Measurements from ENCODE around the gene ZDHHC19.
A peak's percentile ranks its signal among the peaks of the same experiment; 100 is the strongest.
"Not testable (repeated sequence)": the region's sequence is repeated elsewhere in the genome, so short reads cannot be mapped to it uniquely, and the experiment has no call there.

The ZDHHC19 gene

DNA sequence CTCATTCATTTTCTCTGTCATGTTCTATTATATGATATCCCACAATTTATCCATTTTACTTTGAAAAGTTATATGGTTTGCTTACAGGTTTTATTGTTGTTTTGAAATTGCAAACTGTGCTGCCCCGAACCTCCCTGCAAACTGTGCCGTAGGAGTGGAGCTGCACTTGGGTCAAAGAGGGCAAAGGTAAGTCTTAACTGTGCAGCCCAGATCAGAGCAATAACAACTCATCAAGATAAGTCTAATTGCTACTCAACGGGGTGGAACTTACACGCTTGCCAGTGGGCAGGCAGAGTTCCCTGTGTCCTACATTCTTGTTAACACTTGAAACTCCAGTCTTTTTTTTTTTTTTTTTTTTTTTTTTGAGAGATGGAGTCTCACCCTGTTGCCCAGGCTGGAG lies 33.2 kb downstream of the ZDHHC19 start:
- DNase-seq (ENCODE audit: low spot score), result no peak

DNA sequence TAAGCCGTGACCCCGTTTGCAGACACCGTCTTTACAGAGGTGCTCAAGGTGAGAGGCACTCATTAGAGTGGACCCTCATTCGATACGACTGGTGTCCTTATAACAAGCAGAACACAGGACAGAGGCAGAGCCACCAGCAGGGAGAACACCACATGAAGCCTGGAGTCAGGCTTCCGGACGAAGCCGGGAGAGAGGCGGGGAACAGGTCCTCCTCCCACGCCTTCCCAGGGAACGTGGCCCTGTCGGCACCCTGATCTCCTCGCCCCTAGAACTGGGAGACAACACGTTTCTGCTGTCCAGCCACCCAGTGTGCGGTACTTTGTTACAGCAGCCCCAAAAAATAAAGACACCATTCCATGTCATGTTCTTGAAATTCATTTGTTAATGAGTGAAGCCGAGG lies 33.6 kb downstream of the ZDHHC19 start:
- DNase-seq (ENCODE audit: low spot score), result no peak

DNA sequence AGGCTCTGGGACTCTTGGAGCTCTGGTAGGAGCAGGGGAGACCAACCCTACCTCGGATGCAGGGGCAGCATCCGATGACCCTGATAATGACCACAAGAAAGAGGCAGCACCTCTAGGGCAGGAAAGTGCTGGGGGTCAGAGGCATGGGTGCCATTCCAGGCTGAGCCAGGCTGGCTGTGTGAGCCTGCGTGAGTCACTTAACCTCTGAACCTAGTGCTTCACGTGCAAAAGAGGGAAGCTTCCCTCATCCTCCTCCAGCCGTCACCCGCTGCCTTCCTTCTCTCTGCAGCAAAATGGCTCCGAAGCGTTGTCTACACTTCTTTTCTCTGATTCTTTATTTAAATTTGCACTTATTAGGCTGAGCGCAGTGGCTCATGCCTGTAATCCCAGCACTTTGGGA lies 35.5 kb downstream of the ZDHHC19 start:
- DNase-seq (ENCODE audit: low spot score), result no peak

DNA sequence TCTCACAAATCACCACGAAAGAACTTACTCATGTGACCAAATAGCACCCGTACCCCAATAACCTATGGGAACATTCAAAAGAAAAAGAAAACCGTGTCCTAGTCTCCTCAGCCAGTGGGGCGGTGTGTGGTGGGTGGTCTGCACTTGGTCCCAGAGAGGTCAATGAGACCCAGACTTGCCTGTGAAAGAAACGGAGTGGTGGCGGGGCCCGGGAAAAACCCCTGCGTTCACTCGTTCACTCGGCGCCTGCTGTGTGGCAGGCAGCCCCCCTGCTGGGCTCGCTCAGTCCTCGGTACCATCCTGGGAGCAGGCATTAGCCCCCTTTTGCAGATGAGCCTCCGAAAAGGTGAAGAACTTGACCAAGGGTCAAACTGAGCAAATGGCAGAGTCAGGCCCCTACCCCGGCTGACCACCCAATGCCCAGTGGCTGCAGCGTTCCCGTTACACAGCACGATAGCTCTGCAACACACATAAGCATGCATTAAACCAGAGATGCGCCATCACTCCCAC lies 36.0 kb downstream of the ZDHHC19 start:
- DNase-seq (ENCODE audit: low spot score), result no peak

DNA sequence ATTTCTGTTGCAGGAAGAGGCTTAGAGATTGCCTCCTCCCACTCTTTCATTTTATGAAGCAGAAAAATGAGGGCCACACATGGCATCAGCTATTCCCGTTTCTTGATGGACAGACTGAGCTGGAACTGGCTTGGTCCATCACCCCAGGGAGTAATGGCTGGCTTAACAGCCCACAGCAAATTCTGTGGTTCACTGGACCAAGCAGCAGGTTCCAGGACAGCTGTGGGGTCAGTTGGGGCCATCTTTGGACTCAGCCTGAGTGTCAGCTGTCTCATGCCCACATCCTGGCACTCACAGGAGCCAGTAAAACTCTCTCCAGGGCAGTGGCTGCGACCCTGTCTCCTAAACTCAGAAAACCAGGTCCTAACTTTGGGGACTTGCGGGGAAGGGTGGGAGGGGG lies 36.5 kb downstream of the ZDHHC19 start:
- no peak for DNase-seq (ENCODE audit: low spot score)

DNA sequence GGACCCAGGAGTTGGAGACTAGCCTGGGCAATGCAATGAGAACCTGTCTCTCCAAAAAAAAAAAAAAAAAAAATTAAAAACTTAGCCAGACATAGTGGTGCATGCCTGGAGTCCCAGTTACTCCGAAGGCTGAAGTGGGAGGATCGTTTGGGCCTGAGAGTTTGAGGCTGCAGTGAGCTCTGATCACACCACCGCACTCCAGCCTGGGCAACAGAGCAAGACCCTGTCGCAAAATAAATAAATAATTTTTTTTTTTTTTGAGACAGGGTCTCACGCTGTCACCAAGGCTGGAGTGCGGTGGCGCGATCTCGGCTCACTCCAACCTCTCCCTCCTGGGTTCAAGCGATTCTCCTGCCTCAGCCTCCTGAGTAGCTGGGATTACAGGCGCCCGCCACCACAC lies 40.9 kb downstream of the ZDHHC19 start:
- not testable (repeated sequence) for DNase-seq (ENCODE audit: low spot score)

DNA sequence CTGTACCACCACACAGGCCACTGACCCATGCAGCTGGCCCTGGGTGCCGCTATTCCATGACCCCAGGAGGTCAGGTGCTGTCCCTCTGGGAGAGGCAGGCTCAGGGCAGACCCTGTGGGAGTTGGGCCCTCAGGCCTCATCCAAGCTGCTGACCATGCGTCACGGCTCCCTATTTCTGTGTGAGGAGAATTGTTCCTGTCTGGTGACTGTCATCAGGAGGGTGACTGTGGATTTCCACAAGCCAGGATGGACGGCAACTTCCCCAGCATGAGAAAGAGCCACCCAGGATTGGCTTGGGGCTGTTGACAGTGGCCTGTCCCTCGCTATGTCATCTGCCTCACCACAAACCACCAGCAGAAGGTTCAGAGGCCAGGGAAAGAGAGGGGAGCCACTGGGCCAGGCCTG lies 41.4 kb downstream of the ZDHHC19 start:
- no peak for DNase-seq (ENCODE audit: low spot score)

DNA sequence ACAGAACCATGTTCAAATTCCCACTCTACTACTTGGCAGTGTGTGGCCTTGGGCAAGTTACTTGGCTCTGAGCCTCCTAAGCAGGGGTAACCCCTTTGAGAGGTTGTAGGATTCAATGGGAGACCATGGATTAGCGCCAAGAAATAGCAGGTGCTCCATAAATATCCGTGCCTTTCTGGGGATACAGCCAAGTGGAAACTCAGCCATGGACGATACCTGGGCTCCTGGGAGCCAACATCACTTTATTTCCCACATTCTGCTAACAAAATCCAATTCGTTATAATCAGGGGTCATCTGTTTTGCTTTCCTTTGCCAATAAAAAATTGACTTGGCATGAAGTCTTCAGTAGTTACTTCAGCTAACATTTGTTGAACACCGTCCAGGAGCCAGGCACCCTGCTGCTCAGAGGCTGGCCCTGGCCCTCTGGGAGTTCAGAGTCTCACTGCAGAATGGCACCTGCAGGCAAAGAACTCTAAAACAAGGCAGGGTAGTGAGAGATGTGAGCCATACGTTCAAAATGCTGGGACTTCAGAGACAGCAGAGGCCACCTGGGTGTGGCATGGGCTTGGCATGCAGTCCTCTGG lies 42.3 kb downstream of the ZDHHC19 start:
- DNase-seq (ENCODE audit: low spot score), result no peak

DNA sequence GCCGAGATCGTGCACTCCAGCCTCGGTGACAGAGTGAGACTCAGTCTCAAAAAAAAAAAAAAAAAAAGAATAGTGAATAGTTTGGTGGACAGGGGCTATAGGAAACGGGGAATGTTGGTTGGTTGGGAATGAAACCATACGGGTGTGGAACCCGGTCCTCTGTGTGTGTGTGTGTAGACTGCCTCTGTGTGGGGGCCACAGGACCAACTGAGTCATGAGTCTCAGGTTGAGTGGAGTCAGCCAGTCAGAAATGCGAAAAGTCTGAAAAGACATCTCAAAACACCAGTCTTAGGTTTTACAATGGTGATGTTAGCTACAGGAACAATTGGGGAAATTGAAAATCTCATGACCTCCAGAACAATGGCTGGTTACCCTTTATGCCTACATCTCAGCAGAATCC lies 44.5 kb downstream of the ZDHHC19 start:
- DNase-seq (ENCODE audit: low spot score), result no peak

DNA sequence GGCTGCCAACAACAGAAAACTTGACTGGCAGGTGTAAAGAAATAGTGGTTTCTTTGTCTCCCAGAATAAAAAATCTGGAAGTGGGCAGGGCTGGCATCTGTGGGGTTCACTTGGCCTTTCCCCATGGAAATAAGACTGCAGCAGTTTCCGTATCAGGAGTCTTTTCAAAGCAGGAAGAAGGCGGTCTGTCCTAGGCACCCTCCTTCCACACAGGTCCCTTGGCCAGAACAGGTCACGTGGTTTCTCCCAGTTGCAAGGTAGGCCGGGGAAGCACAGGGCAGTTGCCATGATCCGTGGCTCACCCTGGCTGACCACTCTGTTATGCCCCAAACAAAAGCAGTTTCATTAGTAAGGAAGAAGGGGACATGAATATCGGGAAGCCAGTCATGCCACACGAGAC lies 45.4 kb downstream of the ZDHHC19 start:
- DNase-seq (ENCODE audit: low spot score), result no peak

DNA sequence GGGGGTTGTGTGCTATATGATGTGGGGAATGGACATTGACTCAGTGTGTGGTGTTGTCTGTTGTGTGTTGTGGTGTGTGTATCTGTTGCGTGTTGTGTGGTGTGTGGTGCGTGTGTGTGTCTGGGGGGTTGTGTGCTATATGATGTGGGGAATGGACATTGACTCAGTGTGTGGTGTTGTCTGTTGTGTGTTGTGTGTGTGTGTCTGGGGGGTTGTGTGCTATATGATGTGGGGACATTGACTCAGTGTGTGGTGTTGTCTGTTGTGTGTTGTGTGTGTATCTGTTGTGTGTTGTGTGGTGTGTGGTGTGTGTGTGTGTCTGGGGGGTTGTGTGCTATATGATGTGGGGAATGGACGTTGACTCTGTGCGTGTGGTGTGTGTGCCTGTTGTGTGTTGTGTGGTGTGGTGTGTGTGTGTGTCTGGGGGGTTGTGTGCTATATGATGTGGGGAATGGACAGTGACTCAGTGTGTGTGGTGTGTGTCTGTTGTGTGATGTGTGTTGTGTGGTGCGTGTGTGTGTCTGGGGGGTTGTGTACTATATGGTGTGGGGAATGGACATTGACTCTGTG lies 46.1 kb downstream of the ZDHHC19 start:
- DNase-seq (ENCODE audit: low spot score), result not testable (repeated sequence)

DNA sequence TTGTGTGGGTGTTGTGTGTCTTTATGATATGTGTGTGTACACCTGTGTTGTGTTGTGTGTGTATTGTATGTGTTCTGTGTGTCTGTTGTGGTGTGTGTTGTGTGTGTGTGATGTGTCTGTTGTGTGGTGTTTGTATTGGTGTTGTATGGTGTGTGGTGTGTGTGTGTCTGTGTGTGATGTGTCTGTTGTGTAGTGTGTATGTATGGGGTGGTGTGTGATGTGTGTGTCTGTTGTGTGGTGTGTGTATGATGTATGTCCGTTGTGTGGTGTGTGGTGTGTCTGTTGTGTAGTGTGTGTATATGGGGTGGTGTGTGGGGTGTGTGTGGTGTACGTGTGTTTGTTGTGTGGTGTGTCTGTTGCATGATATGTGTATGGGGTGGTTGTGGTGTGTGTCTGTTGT lies 46.6 kb downstream of the ZDHHC19 start:
- no peak for DNase-seq (ENCODE audit: low spot score)

DNA sequence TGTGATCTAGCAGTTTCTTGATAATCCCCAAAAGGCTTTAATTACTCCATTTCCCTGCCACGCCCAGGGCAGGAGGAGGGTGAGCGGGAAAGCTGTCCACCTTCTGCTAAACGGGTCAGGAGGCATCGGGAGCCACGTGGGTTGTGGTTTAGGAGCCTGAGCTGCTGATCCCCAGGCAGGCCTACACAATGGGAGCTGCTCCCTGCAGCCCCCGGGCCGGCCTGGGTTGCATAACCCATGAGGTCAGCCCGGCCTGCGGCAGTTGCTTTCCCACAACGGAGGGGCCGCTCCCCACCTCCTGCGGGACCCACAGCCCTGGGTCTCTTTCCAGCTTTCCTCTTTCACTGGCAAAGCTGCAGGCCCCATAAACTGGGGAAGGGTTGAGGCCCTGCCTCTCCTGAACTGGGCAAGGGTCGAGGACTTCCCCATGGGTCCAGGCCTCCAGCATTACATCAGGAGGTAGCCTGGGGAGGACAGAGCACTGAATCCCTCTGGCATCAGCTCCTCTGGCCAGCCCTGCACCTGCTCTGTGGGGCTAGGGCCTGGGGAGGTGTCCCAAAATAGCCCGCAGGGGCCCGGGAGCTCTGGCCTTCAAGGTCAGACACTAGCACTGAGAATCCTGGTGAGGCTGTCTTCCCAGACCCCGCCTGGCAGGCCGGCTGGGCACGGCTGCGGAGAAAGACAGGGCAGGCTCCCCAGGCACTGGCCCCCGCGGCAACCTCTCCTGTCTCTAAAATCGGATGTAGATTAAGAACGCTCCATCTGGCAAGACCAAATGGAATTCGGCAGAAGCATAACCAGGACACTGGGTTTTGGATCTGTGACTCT lies 47.3 kb downstream of the ZDHHC19 start:
- DNase-seq (ENCODE audit: low spot score), result no peak

DNA sequence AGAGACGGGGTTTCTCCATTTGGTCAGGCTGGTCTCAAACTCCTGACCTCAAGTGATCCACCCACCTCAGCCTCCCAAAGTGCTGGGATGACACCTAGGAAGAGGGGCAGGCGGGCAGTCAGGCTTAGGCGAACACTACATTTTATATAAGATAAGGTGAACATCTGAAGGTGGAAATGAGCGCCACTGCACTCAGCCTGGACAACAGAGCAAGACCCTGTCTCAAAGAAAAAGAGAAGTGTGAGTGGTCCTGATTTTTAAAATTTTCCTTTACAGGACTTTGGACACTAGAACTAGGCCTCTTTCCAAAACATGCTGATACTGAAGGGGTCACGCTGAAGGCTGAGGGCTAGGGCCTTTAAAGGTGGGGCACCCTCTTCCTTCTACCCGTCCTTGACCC lies 48.0 kb downstream of the ZDHHC19 start:
- DNase-seq (ENCODE audit: low spot score), result no peak

DNA sequence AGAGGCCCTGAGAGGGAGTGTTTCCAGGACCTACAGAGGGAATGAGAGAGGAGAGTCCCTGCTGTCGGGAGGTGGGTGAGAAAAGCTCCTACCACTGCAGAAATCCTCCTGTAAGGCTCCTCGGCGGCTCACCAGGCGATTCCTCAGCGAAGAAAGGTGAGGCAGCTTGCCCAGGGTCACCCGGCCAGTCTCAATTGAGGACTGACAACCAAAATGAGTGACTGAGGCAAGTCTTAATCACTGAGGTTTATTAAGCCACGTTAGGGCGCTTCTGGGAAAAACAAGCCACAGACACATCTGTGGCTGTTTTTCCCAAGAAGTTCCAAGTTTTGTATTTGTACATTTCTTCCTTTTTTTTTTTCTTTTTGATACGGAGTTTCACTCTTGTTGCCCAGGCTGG lies 48.5 kb downstream of the ZDHHC19 start:
- DNase-seq (ENCODE audit: low spot score), result no peak

DNA sequence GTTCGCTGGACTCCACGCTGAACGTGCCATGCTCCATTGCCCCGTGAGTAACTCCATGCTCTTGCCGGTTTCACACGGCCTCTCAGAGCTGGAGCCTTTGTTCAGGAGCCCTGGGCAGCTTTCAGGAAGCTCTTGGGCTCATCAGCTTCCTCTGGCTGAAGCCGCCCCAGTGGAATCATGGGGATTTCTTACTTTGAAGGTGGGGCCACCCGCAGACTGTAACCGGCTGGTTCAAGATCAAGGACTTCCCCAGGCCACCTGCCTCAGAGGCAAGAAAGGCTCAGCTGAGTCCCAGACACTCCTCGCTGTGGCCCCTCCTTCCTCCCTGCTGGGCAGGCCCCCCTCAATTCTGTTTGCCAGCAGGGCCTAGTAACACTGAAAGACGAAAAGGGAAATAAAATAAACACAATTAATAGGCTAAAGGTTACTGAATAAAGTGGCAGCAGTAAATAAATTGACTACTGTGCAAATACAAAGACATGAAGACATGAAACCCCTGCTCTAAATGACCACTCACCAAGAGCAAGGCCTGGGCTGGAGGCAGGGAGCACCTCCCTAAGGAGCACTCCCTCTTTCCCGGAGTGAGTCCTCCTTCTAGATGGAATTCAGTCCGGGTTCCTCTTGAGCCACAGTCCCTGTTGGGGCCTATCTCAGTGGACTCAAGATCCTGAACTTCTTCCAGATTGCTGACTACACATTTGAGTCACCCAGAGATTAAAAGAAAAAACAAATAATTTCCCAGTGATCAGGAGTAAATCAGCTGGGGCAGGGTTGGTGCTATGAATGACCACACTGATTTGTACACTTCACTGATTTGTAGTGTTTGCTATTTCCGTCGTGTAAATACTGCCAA lies 51.0 kb downstream of the ZDHHC19 start:
- peak; percentile 24 for DNase-seq (ENCODE audit: low spot score)

DNA sequence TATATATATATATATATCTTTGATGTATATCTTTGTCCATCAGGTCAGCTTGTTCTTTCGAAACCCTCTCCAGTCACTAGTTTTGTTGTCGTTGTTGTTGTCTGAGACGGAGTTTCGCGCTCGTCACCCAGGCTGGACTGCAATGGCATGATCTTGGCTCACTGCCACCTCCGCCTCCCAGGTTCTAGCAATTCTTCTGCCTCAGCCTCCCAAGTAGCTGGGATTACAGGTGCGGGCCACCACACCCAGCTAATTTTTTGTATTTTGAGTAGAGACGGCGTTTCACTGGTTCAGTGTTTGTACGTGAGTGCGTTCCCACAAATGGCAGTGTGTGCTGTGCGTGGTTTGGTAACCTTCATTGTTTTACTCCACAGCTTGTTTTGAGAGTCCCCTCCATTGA lies 51.7 kb downstream of the ZDHHC19 start:
- no peak for DNase-seq (ENCODE audit: low spot score)

DNA sequence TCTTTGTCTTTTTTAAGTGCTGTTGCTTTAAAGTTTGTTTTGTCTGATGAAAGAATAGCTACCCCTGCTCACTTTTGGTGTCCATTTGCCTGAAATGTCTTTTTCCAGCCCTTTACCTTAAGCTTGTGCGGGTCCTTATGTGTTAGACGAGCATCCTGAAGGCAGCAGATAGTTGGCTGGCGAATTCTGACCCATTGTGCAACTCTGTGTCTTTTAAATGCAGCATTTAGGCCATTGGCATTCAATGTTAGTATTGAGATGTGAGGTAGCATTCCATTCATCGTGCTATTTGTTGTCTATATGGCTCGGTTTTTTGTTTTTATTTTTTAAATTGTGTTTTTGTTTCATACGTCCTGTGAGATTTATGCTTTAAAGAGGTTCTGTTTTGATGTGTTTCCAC lies 55.0 kb downstream of the ZDHHC19 start:
- DNase-seq (ENCODE audit: low spot score), result no peak

DNA sequence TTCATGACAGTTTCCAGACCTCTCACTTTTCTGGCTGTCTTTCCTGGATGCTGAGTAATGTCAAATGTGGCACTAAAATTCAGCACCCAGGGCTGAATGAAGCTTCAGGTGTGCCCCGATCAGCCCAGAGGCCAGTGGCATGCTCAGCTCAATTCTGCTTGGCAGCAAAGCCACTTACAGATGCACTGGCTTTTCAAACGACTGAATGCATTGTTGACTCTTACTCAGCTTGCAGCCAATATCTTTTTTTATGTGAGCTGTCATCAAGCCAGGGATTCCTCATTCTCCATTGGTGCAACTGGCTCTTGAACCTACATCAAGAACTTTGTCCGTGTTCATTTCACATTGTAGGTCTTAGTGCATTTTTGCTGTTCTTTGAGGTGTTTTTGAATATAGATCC lies 60.7 kb downstream of the ZDHHC19 start:
- no peak for DNase-seq (ENCODE audit: low spot score)

DNA sequence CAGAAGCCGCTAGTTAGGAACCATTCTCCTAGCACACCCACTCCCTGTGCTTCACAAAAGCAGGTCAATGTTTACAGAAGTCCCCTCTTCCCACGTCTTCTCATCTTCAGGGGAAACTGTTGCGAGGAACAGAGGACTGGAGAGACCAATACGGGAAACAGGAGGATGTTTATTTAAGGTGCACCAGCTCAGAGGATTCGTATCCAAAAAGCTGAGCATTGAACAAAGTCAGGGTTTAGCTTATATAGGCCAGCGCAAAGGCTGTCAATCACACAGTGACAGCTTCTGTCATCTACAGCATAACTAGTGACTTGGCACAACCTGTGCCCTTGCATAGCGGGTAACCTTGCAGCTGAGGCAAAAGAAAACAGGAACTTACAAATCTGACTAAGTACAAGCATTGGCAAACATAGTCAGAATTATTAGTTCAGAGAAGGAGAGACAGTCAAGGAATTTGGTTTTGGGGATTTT lies 61.3 kb downstream of the ZDHHC19 start:
- DNase-seq (ENCODE audit: low spot score), result no peak

DNA sequence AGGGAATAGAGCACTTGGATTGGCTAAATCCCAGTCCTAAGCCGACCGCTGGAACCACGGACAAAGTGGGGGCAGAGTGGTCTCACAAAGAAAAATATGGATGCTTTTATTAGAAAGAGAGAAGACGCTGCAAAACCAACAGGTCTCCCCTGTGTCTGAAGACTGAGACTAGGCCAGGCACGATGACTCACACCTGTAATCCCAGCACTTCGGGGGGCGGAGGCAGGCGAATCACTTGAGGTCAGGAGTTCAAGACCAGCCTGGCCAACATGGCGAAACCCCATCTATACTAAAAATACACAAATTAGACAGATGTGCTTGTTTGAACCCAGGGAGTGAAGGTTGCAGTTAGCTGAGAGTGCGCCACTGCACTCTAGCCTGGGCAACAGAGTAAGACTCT lies 61.8 kb downstream of the ZDHHC19 start:
- DNase-seq (ENCODE audit: low spot score), result no peak

Data from putamen (tissue), 1 donor.